GM12872 (cell line): Measurements from ENCODE around the gene ARSK.

ENCODE experiments used
- TF ChIP-seq, protein P1 (sequence below): IDR thresholded peaks from 3 replicates; pipeline ENCODE4 v1.5.1; 2011; ENCODE audit warnings: low read depth, mild to moderate bottlenecking, low read length, moderate library complexity; ENCODE audit not compliant: insufficient read depth

The ARSK gene

GRCh38 chr5:95537501-95537900, 17.4 kb upstream of the ARSK start:
- TF ChIP-seq, protein P1, sequence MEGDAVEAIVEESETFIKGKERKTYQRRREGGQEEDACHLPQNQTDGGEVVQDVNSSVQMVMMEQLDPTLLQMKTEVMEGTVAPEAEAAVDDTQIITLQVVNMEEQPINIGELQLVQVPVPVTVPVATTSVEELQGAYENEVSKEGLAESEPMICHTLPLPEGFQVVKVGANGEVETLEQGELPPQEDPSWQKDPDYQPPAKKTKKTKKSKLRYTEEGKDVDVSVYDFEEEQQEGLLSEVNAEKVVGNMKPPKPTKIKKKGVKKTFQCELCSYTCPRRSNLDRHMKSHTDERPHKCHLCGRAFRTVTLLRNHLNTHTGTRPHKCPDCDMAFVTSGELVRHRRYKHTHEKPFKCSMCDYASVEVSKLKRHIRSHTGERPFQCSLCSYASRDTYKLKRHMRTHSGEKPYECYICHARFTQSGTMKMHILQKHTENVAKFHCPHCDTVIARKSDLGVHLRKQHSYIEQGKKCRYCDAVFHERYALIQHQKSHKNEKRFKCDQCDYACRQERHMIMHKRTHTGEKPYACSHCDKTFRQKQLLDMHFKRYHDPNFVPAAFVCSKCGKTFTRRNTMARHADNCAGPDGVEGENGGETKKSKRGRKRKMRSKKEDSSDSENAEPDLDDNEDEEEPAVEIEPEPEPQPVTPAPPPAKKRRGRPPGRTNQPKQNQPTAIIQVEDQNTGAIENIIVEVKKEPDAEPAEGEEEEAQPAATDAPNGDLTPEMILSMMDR: no peak

GRCh38 chr5:95543017-95543705, 11.7 kb upstream of the ARSK start:
- TF ChIP-seq, protein P1: no peak

DNA sequence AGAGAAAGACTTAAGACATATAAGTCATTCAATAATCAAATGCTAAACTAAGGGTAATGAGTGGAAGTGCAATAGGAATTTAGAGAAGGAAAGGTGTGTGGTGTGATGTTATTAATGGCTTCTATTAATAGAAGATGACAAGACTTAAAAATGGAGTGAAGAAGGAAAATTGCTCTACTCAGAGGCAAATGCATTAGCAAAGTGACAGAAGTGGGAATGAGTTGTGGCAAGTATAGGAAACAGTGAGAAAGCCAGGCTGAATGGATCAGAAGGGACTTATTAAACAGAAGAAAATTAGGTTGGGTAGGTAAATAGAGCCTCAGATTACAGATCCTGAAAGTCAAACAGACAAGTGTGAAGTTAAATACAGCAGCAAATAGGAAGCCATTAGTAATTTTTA, 5.9 kb upstream of the ARSK start:
- TF ChIP-seq, protein P1: no peak

GRCh38 chr5:95554331-95554646, 612 bp upstream of the ARSK start:
- TF ChIP-seq, protein P1: no peak

DNA sequence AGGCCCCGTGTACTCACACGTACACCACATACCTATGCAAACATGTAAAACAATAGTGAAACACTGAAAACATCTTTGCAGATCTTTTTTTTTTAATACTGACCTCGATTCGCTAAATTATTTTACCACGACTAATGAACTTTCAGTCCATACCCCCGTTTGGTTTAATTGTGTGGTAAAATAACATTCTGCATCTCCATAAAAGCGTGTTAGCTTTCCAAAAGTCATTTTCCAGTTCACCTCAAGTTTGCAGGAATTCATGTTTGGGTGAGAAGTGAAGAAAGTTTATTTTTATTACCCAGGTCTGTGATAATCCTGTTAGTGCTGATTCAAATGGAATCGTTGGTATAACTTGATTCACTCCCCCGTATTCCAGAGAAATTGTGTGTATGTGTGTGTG, 652 bp downstream of the ARSK start:
- TF ChIP-seq, protein P1: no peak

- TF ChIP-seq, protein P1: no peak
These were observed 2.9 kb downstream of the ARSK start for GRCh38 chr5:95557841-95558240.

DNA sequence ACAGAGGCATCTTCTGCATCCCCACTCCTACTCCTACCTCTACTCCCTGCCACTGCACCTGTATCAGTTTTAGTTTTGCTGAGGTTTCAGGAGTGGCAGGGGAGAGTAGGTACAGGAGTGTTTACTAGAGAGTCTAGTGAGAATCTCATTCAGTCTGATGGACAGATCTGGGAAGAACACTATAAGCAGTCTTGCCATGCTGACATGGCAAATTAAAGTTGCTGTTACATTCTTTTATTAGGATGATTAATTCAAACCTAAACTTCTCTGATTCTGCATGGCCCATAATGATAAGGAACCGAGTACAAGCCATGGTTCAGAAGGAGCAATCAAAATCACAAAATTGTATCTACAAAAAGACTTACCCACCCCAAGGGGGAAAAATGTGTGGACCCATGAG, 7.4 kb downstream of the ARSK start:
- TF ChIP-seq, protein P1: no peak
